H1 (cell line): ENCODE data around the gene ST6GALNAC3. TPM values are rescaled to one million over a fixed set of nuclear protein-coding genes. Genes with fewer than 3 reads are reported as not detected.

Source experiments
- BCL11A ChIP-seq, 2 experiments: IDR thresholded peaks; one replicate each; pipeline ENCODE4 v1.6.1; 2011; ENCODE audit warnings: low read depth in 2 of 2, low read length in 2 of 2, mild to moderate bottlenecking in 2 of 2
- CEBPB ChIP-seq: IDR thresholded peaks from 2 replicates; pipeline ENCODE4 v1.6.1; 2012; ENCODE audit warnings: low read depth, low read length
- CTBP2 ChIP-seq: IDR thresholded peaks from 2 replicates; pipeline ENCODE4 v1.7.0; 2011; ENCODE audit warnings: borderline replicate concordance, mild to moderate bottlenecking, moderate library complexity, mixed read lengths, low read length; ENCODE audit not compliant: insufficient read depth, insufficient read length
- JUN ChIP-seq: IDR thresholded peaks from 2 replicates; pipeline ENCODE4 v1.6.1; 2011; ENCODE audit warnings: low read depth, mild to moderate bottlenecking, improper control_type of control experiment, low read length
- RXRA ChIP-seq: IDR thresholded peaks from 2 replicates; pipeline ENCODE4 v1.6.1; 2011; ENCODE audit warnings: low read depth, mild to moderate bottlenecking, low read length, moderate library complexity; ENCODE audit not compliant: insufficient read depth
- SP2 ChIP-seq: IDR thresholded peaks from 2 replicates; pipeline ENCODE4 v1.6.1; 2012; ENCODE audit warnings: mild to moderate bottlenecking, low read length, inconsistent platforms
- polyA plus RNA-seq, 7 experiments: library from polyadenylated mRNA; depleted of rRNA in 3 of 7; stranded (reverse) in 5 of 7; unstranded in 2 of 7; fragments of >200 nt in 5 of 7; fragments of 200-250 nt in 2 of 7; gene quantifications; 1 replicate in 5 of 7; 2 replicates in 1 of 7; 4 replicates in 1 of 7; pipeline versions ENCODE4 v1.2.1 to v1.2.3, GENCODE V29; 2011 to 2013; ENCODE audit warnings: missing spikeins in 2 of 7, mixed read lengths in 2 of 7
- total RNA-seq: library from RNA; stranded (reverse); fragmentation: NEBNext Ultra II Directional; extraction: Animal tissue kit (Norgen Biotek cat#: 25700); gene quantifications from 2 replicates; pipeline ENCODE4 v1.2.1, GENCODE V29; 2021

ST6GALNAC3 gene
- total and polyA plus RNA-seq, 2 of the 8 experiments (the other 6 are each of a cell fraction or from before 2014, with no cell fraction given), result 4.9 to 19.0 TPM

- no peak for TF ChIP-seq SP2
- TF ChIP-seq CEBPB, result no peak
- no peak for TF ChIP-seq BCL11A (IDR thresholded peaks at IDR 0.05; ENCODE audit: low read depth in 2 of 2, low read length in 2 of 2)
- no peak for TF ChIP-seq JUN
- no peak for TF ChIP-seq CTBP2
- TF ChIP-seq RXRA, result no peak
These were observed 242.9 kb downstream of the ST6GALNAC3 start (continued) for GRCh38 chr1:76317299-76317900.
